GM23248 (cell line): ENCODE measurements around the gene HBZ. TPM values are rescaled to one million over a fixed set of nuclear protein-coding genes. Genes with fewer than 3 reads are reported as not detected.

Experiments used
- polyA plus RNA-seq: library from polyadenylated mRNA; unstranded; fragments of >200 nt; fragmentation: Nextera tagmentation; extraction: Ambion mirVana; gene quantifications from 2 replicates; pipeline ENCODE4 v1.2.1, GENCODE V29; 2016
- small RNA-seq: library from RNA; depleted of rRNA; stranded (forward); fragments of <200 nt; gene quantifications from one replicate; pipeline ENCODE3, GENCODE V24; 2014; ENCODE audit warnings: low read depth, low replicate concordance
- total RNA-seq: library from RNA; depleted of rRNA; stranded (reverse); fragments of >200 nt; shearing (Covaris generic); gene quantifications from 2 replicates; pipeline ENCODE4 v1.2.3, GENCODE V29; 2014; rRNA removed

The HBZ gene
- total and polyA plus RNA-seq, 2 experiments from 2014 or later: not detected

Small RNAs within 50 kb of the gene (small RNA-seq; reads per million reads assigned to genes)
- not detected for gene RF00019

Other genes with a start within 250 kb of the HBZ start
- 2.2 and 5.2 TPM in 2 replicates for gene POLR3K, start 99.0 kb upstream of the HBZ start, total RNA-seq
- 16.0 and 17.2 TPM in 2 replicates for gene POLR3K, start 99.0 kb upstream of the HBZ start, polyA plus RNA-seq
- gene SNRNP25, start 98.8 kb upstream of the HBZ start, total RNA-seq: 12.1 and 17.6 TPM in 2 replicates
- gene SNRNP25, start 98.8 kb upstream of the HBZ start, polyA plus RNA-seq: 30.4 and 31.5 TPM in 2 replicates
- 54.6 and 61.7 TPM in 2 replicates for gene RHBDF1, start 80.0 kb upstream of the HBZ start, total RNA-seq
- 62.2 and 62.6 TPM in 2 replicates for gene RHBDF1, start 80.0 kb upstream of the HBZ start, polyA plus RNA-seq
- 127 and 222 TPM in 2 replicates for gene MPG, start 74.4 kb upstream of the HBZ start, total RNA-seq
- gene MPG, start 74.4 kb upstream of the HBZ start, polyA plus RNA-seq: 132 and 134 TPM in 2 replicates
- gene NPRL3, start 14.0 kb upstream of the HBZ start, total RNA-seq: 6.4 and 10.6 TPM in 2 replicates
- 11.6 and 13.6 TPM in 2 replicates for gene NPRL3, start 14.0 kb upstream of the HBZ start, polyA plus RNA-seq
- not detected in 2 replicates for gene HBM, start 13.3 kb downstream of the HBZ start, total RNA-seq
- not detected in 2 replicates for gene HBM, start 13.3 kb downstream of the HBZ start, polyA plus RNA-seq
- not detected in 2 replicates for gene HBA2, start 20.2 kb downstream of the HBZ start, total RNA-seq
- gene HBA2, start 20.2 kb downstream of the HBZ start, polyA plus RNA-seq: not detected in 2 replicates
- not detected in 2 replicates for gene HBA1, start 24.0 kb downstream of the HBZ start, total RNA-seq
- gene HBA1, start 24.0 kb downstream of the HBZ start, polyA plus RNA-seq: not detected in 2 replicates
- gene HBQ1, start 27.8 kb downstream of the HBZ start, total RNA-seq: not detected in 2 replicates
- gene HBQ1, start 27.8 kb downstream of the HBZ start, polyA plus RNA-seq: not detected in 2 replicates
- 49.6 and 78.5 TPM in 2 replicates for gene LUC7L, start 76.8 kb downstream of the HBZ start, total RNA-seq
- 35.6 and 37.3 TPM in 2 replicates for gene LUC7L, start 76.8 kb downstream of the HBZ start, polyA plus RNA-seq
- 165 and 202 TPM in 2 replicates for gene FAM234A, start 82.2 kb downstream of the HBZ start, total RNA-seq
- 113 and 119 TPM in 2 replicates for gene FAM234A, start 82.2 kb downstream of the HBZ start, polyA plus RNA-seq
- 2.4 and 7.0 TPM in 2 replicates for gene RGS11, start 123.3 kb downstream of the HBZ start, total RNA-seq
- 4.4 and 4.5 TPM in 2 replicates for gene RGS11, start 123.3 kb downstream of the HBZ start, polyA plus RNA-seq
- gene ARHGDIG, start 127.9 kb downstream of the HBZ start, total RNA-seq: 0.65 TPM in 1 of 2 replicates, not detected in the other
- gene ARHGDIG, start 127.9 kb downstream of the HBZ start, polyA plus RNA-seq: 0.38 and 0.40 TPM in 2 replicates
- not detected in 2 replicates for gene PDIA2, start 130.5 kb downstream of the HBZ start, total RNA-seq
- not detected in 2 replicates for gene PDIA2, start 130.5 kb downstream of the HBZ start, polyA plus RNA-seq
- gene AXIN1, start 200.1 kb downstream of the HBZ start, total RNA-seq: 25.5 and 27.1 TPM in 2 replicates
- 3.0 and 3.3 TPM in 2 replicates for gene AXIN1, start 200.1 kb downstream of the HBZ start, polyA plus RNA-seq
- 94.1 and 103 TPM in 2 replicates for gene MRPL28, start 217.9 kb downstream of the HBZ start, total RNA-seq
- 108 and 110 TPM in 2 replicates for gene MRPL28, start 217.9 kb downstream of the HBZ start, polyA plus RNA-seq
- 78.4 and 98.6 TPM in 2 replicates for gene PGAP6, start 229.3 kb downstream of the HBZ start, total RNA-seq
- gene PGAP6, start 229.3 kb downstream of the HBZ start, polyA plus RNA-seq: 16.4 and 20.6 TPM in 2 replicates
- 128 and 175 TPM in 2 replicates for gene NME4, start 244.6 kb downstream of the HBZ start, total RNA-seq
- 283 and 293 TPM in 2 replicates for gene NME4, start 244.6 kb downstream of the HBZ start, polyA plus RNA-seq
- gene DECR2, start 249.2 kb downstream of the HBZ start, total RNA-seq: 7.8 and 8.9 TPM in 2 replicates
- gene DECR2, start 249.2 kb downstream of the HBZ start, polyA plus RNA-seq: 25.2 and 26.1 TPM in 2 replicates